Measurements from ENCODE around the gene ME1.

Gene ME1

GRCh38 chr6:83192871-83193746 is 237.7 kb downstream of the ME1 start, which contains the start of the genes PGM3 and RWDD2A (continued):
- TF ChIP-seq ELK4 (IDR thresholded peaks at IDR 0.05; ENCODE audit: borderline replicate concordance, low read depth, low read length): no peak; the same call in 1 of the 2 replicates
- no peak for TF ChIP-seq MEIS1 (CRISPR knock-in tag; IDR thresholded peaks at IDR 0.05; ENCODE audit: borderline replicate concordance)
- no peak for TF ChIP-seq ZNF202 (tag by site-specific recombination; IDR thresholded peaks at IDR 0.05; ENCODE audit: borderline replicate concordance)
- TF ChIP-seq ZNF843 (tag by site-specific recombination; IDR thresholded peaks at IDR 0.05): peak; percentile 60; the same call in 1 of the 2 replicates
- peak; percentile 91 for TF ChIP-seq KLF16 (tag by site-specific recombination; IDR thresholded peaks at IDR 0.05)
- TF ChIP-seq ZNF302 (tag by site-specific recombination; IDR thresholded peaks at IDR 0.05; ENCODE audit: low read depth): no peak
- TF ChIP-seq ZNF121 (tag by site-specific recombination; IDR thresholded peaks at IDR 0.05): peak; percentile 74; the same call in 1 of the 2 replicates
- no peak for TF ChIP-seq ZNF510 (tag by site-specific recombination; IDR thresholded peaks at IDR 0.05; ENCODE audit: insufficient replicate concordance)
- TF ChIP-seq ZNF544 (tag by site-specific recombination; IDR thresholded peaks at IDR 0.05): no peak
- TF ChIP-seq ZNF280C (tag by site-specific recombination; IDR thresholded peaks at IDR 0.05): no peak
- no peak; the same call in none of the 2 replicates for TF ChIP-seq ZNF692 (tag by site-specific recombination; IDR thresholded peaks at IDR 0.05)
- peak; percentile 96 for TF ChIP-seq PRDM10 (tag by site-specific recombination; IDR thresholded peaks at IDR 0.05)
- peak; percentile 81; the same call in 1 of the 2 replicates for TF ChIP-seq ZEB2 (tag by site-specific recombination; IDR thresholded peaks at IDR 0.05)
- peak; percentile 84 for TF ChIP-seq KLF17 (tag by site-specific recombination; IDR thresholded peaks at IDR 0.05)
- TF ChIP-seq ZNF324 (tag by site-specific recombination; IDR thresholded peaks at IDR 0.05): no peak
- no peak for TF ChIP-seq ZNF785 (tag by site-specific recombination; IDR thresholded peaks at IDR 0.05)
- TF ChIP-seq ZNF558 (tag by site-specific recombination; IDR thresholded peaks at IDR 0.05): no peak
- TF ChIP-seq ZNF560 (tag by site-specific recombination; IDR thresholded peaks at IDR 0.05; ENCODE audit: borderline replicate concordance): no peak
- TF ChIP-seq ZBTB1 (tag by site-specific recombination; IDR thresholded peaks at IDR 0.05): peak; percentile 96
- TF ChIP-seq ZFHX2 (tag by site-specific recombination; conservative IDR thresholded peaks at IDR 0.05): peak; percentile 59; the same call in 1 of the 2 replicates
- no peak for TF ChIP-seq ZNF621 (tag by site-specific recombination; IDR thresholded peaks at IDR 0.05)
- TF ChIP-seq ZNF239 (tag by site-specific recombination; IDR thresholded peaks at IDR 0.05): no peak
- TF ChIP-seq ZNF777 (tag by site-specific recombination; IDR thresholded peaks at IDR 0.05; ENCODE audit: borderline replicate concordance): peak; percentile 88
- TF ChIP-seq ZNF335 (tag by site-specific recombination; conservative IDR thresholded peaks at IDR 0.05): peak; percentile 80
- TF ChIP-seq ZNF488 (tag by site-specific recombination; IDR thresholded peaks at IDR 0.05): no peak
- TF ChIP-seq ZNF514 (tag by site-specific recombination; IDR thresholded peaks at IDR 0.05): no peak
- peak; percentile 88 for TF ChIP-seq ZSCAN5A (tag by site-specific recombination; IDR thresholded peaks at IDR 0.05)
